DOHH2 (cell line): ENCODE measurements around the gene IER2.

ENCODE experiments used
- H3F3A ChIP-seq: fragments of 200-600 bp; sonication (generic), shearing (Covaris generic); 2 replicates; pipeline ENCODE4 v1.6.0; 2016; ENCODE audit warnings: antibody characterized with exemption, mild to moderate bottlenecking; ENCODE audit not compliant: control insufficient read depth, insufficient read depth
- H3K27ac ChIP-seq: fragments of 200-600 bp; sonication (generic); 2 replicates; pipeline ENCODE4 v1.5.1; 2014; ENCODE audit warnings: low read depth, mild to moderate bottlenecking, low read length, moderate library complexity
- H3K27me3 ChIP-seq: fragments of 200-600 bp; sonication (generic); 2 replicates; pipeline ENCODE4 v1.6.1; 2014; ENCODE audit warnings: mild to moderate bottlenecking, low read length, mixed read lengths; ENCODE audit not compliant: control insufficient read depth
- H3K36me3 ChIP-seq: fragments of 200-600 bp; sonication (generic); 2 replicates; pipeline ENCODE4 v1.6.1; 2014; ENCODE audit warnings: mild to moderate bottlenecking, low read length, moderate library complexity, mixed read lengths; ENCODE audit not compliant: control insufficient read depth
- H3K4me1 ChIP-seq: fragments of 200-600 bp; sonication (generic); 2 replicates; pipeline ENCODE4 v1.6.1; 2014; ENCODE audit warnings: mild to moderate bottlenecking, low read length, mixed read lengths; ENCODE audit not compliant: control insufficient read depth
- H3K4me2 ChIP-seq: fragments of 200-600 bp; sonication (generic); 2 replicates; pipeline ENCODE4 v1.6.0; 2014; ENCODE audit warnings: mild to moderate bottlenecking, low read length, moderate library complexity
- H3K4me3 ChIP-seq: fragments of 200-600 bp; sonication (generic); 2 replicates; pipeline ENCODE4 v1.5.1; 2014; ENCODE audit warnings: mild to moderate bottlenecking, low read length, mixed read lengths
- H3K79me2 ChIP-seq: fragments of 200-600 bp; sonication (generic); 2 replicates; pipeline ENCODE4 v1.6.1; 2014; ENCODE audit warnings: mild to moderate bottlenecking, low read length, mixed read lengths; ENCODE audit not compliant: control insufficient read depth
- H3K9me2 ChIP-seq: fragments of 200-600 bp; sonication (generic); replicated peaks from 2 replicates; pipeline ENCODE4 v1.6.1; 2014; ENCODE audit warnings: mild to moderate bottlenecking, low read length, mixed read lengths; ENCODE audit not compliant: control insufficient read depth
- H3K9me3 ChIP-seq: fragments of 200-600 bp; sonication (generic); 2 replicates; pipeline ENCODE4 v1.6.1; 2014; ENCODE audit warnings: antibody characterized with exemption, low read length, mixed read lengths; ENCODE audit not compliant: control insufficient read depth, insufficient read depth
- H4K20me1 ChIP-seq: fragments of 200-600 bp; sonication (generic); 2 replicates; pipeline ENCODE4 v1.6.0; 2014; ENCODE audit warnings: low read depth, mild to moderate bottlenecking, antibody characterized with exemption, low read length, moderate library complexity; ENCODE audit not compliant: control insufficient read depth, insufficient read depth
- EZH2phosphoT487 ChIP-seq: fragments of 200-600 bp; sonication (generic); IDR thresholded peaks from 2 replicates; pipeline ENCODE4 v1.6.1; 2017; ENCODE audit warnings: borderline replicate concordance, mild to moderate bottlenecking, antibody characterized with exemption, low read length, moderate library complexity, mixed read lengths
- TF ChIP-seq, protein P1 (sequence below): fragments of 200-600 bp; sonication (generic); IDR thresholded peaks from one replicate; pipeline ENCODE4 v1.5.1; 2014; ENCODE audit warnings: antibody characterized with exemption, mild to moderate bottlenecking, low read depth, low read length; ENCODE audit not compliant: poor library complexity, severe bottlenecking

Gene IER2

DNA sequence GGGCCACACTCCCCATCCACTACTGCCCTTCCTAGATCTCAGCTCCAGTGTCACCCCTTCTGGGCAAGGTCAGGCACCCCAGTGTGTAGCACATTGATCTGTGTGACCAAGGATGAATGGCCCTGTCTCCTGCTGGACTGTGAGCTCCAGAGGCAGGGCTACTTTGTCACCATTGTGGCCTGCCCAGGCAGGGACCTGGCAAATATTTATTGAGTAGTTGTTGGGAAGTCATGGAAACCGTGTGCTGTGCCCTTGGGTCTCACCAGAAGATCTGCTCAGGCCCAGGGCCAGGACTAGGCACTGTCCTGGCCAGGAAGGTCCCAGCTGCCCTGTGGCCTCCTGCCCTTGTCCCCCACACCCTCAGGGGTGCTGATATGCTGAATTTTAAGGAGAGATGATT lies 21.6 kb upstream of the IER2 start:
- Histone ChIP-seq H3K9me3 (no peaks in the 10 kb centered on the region), H3K36me3 (peaks cover 26% of the 10 kb centered on the region), H4K20me1 (peaks cover 11% of the 10 kb centered on the region), H3K79me2 (peaks cover 95% of the 10 kb centered on the region), H3K27ac (no peak overlapping the region), H3K4me3 (no peak overlapping the region), H3K4me2 (no peak overlapping the region), H3K27me3 (no peaks in the 10 kb centered on the region), H3K9me2 (no peaks in the 10 kb centered on the region), H3K4me1 (no peaks in the 10 kb centered on the region), H3F3A (no peaks in the 10 kb centered on the region)
- TF ChIP-seq EZH2phosphoT487: no peak
- TF ChIP-seq, protein P1, sequence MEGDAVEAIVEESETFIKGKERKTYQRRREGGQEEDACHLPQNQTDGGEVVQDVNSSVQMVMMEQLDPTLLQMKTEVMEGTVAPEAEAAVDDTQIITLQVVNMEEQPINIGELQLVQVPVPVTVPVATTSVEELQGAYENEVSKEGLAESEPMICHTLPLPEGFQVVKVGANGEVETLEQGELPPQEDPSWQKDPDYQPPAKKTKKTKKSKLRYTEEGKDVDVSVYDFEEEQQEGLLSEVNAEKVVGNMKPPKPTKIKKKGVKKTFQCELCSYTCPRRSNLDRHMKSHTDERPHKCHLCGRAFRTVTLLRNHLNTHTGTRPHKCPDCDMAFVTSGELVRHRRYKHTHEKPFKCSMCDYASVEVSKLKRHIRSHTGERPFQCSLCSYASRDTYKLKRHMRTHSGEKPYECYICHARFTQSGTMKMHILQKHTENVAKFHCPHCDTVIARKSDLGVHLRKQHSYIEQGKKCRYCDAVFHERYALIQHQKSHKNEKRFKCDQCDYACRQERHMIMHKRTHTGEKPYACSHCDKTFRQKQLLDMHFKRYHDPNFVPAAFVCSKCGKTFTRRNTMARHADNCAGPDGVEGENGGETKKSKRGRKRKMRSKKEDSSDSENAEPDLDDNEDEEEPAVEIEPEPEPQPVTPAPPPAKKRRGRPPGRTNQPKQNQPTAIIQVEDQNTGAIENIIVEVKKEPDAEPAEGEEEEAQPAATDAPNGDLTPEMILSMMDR: no peak

DNA sequence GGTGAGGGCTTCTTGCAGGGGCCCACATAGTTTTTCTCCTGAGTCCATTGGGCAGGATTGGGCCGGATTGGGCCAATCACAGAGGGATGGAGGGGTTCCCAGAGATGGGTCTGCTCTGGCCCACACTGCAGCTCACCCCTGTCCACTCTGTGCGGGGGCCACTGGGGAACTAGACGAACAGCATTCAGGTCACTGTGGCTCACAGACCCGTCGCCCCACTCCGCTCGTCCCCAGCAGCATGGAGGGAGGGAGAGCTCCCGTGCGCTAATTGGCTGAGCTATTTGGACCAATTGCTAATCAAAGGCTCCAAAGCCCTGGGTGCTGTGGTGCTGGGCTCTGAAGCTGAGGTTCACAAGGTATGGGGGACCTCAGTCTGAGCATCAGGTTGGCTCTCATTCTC lies 20.8 kb upstream of the IER2 start:
- peaks cover 95% of the 10 kb centered on the region for H3K79me2 ChIP-seq

DNA sequence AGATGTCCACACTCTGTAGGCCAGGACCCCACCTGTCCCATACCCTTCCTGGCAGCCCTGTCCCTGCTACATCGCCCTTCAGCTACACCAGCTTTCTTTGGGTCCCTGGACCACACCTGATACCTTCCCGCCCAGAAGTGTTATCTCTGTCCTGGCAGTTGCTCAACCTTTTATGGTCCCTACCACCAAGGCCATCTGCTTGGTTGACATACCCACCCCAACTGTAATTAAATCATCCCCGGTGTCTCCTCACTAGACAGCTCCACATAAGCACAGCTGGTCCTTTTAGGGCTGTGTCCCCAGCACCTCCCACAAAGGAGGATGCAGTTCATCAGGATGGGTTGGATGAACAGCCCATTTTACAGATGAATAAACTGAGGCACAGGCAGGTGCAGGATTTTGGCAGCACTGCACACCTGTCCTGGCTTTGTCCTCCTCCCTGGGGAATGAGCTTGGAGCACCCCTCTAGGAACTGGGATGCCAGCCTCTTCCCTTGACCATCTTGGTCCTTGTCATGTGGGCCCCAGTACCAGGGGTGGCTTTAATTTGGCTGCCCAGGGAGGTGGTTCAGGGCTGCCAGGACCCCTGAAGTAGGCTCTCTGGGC lies 19.2 kb upstream of the IER2 start:
- H4K20me1 ChIP-seq: peaks cover 11% of the 10 kb centered on the region
- peaks cover 38% of the 10 kb centered on the region for H3K36me3 ChIP-seq

More for the DNA sequence above, 20.8 kb upstream of the IER2 start:
- Histone ChIP-seq H3K4me3 (no peak overlapping the region), H3F3A (no peaks in the 10 kb centered on the region), H3K9me3 (no peaks in the 10 kb centered on the region), H3K36me3 (peaks cover 27% of the 10 kb centered on the region), H3K9me2 (no peaks in the 10 kb centered on the region), H3K27ac (no peak overlapping the region), H3K4me2 (no peak overlapping the region), H3K4me1 (no peaks in the 10 kb centered on the region), H4K20me1 (peaks cover 11% of the 10 kb centered on the region), H3K27me3 (no peaks in the 10 kb centered on the region)
- TF ChIP-seq, protein P1: no peak
- no peak for TF ChIP-seq EZH2phosphoT487

DNA sequence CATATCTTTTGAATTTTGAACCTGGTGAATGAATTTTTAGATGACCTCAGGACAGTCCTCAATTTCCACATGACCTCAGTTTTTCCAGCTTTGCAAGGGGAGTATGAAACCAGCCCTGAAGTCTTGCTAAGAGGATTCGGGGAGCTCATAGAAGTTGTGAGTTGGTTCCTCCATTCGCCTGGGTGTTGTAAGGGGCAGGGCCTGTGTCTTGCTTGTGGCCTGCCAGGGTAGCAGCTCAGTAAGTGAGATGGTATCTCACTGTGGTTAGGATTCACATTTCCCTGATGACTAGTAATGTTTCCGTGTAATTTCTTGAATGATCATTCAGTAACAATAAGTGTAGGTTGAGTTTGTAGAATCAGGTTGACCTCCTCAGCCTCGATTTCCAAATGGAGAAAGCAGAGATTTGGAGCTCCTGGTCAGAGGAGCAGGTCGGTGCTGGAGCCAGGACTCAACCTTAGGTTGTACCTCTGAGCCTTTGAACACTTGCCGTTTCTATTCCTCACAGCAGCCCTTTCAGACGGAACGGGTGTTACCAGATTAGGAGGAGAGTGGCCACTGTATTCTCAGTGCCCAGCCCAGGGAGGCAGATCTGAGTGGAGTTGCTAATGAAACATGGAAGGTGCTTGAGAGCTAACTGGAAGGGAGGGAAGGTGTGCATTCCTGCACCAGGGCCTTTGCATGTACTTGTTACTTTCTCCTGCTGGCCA lies 17.6 kb upstream of the IER2 start:
- TF ChIP-seq EZH2phosphoT487: no peak
- TF ChIP-seq, protein P1: no peak

More for the DNA sequence above, 19.2 kb upstream of the IER2 start:
- Histone ChIP-seq H3K9me2 (no peaks in the 10 kb centered on the region), H3F3A (no peaks in the 10 kb centered on the region), H3K27me3 (no peaks in the 10 kb centered on the region), H3K4me2 (no peak overlapping the region), H3K27ac (no peak overlapping the region), H3K9me3 (no peaks in the 10 kb centered on the region), H3K4me3 (no peak overlapping the region), H3K79me2 (peaks cover 87% of the 10 kb centered on the region), H3K4me1 (no peaks in the 10 kb centered on the region)
- no peak for TF ChIP-seq EZH2phosphoT487

More for the DNA sequence above, 17.6 kb upstream of the IER2 start:
- Histone ChIP-seq H3K4me3 (no peak overlapping the region), H3F3A (no peaks in the 10 kb centered on the region), H3K9me3 (no peaks in the 10 kb centered on the region), H3K27me3 (no peaks in the 10 kb centered on the region), H3K4me1 (no peaks in the 10 kb centered on the region), H3K4me2 (no peak overlapping the region), H3K27ac (no peak overlapping the region), H3K36me3 (peaks cover 48% of the 10 kb centered on the region), H4K20me1 (peaks cover 11% of the 10 kb centered on the region), H3K79me2 (peaks cover 73% of the 10 kb centered on the region), H3K9me2 (no peaks in the 10 kb centered on the region)
